ENCODE data around the gene PRELID2.
A peak's percentile ranks its signal among the peaks of the same experiment; 100 is the strongest.
"Not testable (repeated sequence)": the region's sequence is repeated elsewhere in the genome, so short reads cannot be mapped to it uniquely, and the experiment has no call there.

The PRELID2 gene

GRCh38 chr5:145739843-145740242 lies 95.3 kb downstream of the PRELID2 start:
- DNase-seq (ENCODE audit: low read depth), result no peak

- DNase-seq (ENCODE audit: low read depth), result no peak
Measured at GRCh38 chr5:145738227-145738626, 96.9 kb downstream of the PRELID2 start.

GRCh38 chr5:145737578-145737977 lies 97.6 kb downstream of the PRELID2 start:
- DNase-seq (ENCODE audit: low read depth), result no peak

- not testable (repeated sequence) for DNase-seq (ENCODE audit: low read depth)
Measured at GRCh38 chr5:145729956-145730355, 105.2 kb downstream of the PRELID2 start.

- no peak for DNase-seq (ENCODE audit: low read depth)
Measured at GRCh38 chr5:145723516-145723915, 111.6 kb downstream of the PRELID2 start.

- peak; percentile 20 for DNase-seq (ENCODE audit: low read depth)
Measured at GRCh38 chr5:145718956-145719355, 116.2 kb downstream of the PRELID2 start.

GRCh38 chr5:145715412-145715811 lies 119.7 kb downstream of the PRELID2 start:
- DNase-seq (ENCODE audit: low read depth), result no peak

GRCh38 chr5:145712245-145712644 lies 122.9 kb downstream of the PRELID2 start:
- no peak for DNase-seq (ENCODE audit: low read depth)

GRCh38 chr5:145711417-145711816 lies 123.7 kb downstream of the PRELID2 start:
- no peak for DNase-seq (ENCODE audit: low read depth)
